Dermis microvascular lymphatic vessel endothelial cell (primary cell): ENCODE results near the gene LIMCH1. TPM values are rescaled to one million over a fixed set of nuclear protein-coding genes. Genes with fewer than 3 reads are reported as not detected.

ENCODE experiments used
- DNase-seq, 2 donors: peaks; one replicate each; pipeline versions ENCODE4 v3.0.0 to v3.0.0-alpha.2; 2010; ENCODE audit warnings: low read depth in 2 of 2
- total RNA-seq: library from RNA; depleted of rRNA; stranded (reverse); fragments of >200 nt; gene quantifications from 2 replicates; pipeline ENCODE4 v1.2.1, GENCODE V29; 2014

Gene LIMCH1
- total RNA-seq, 1 donor from 2014 or later, result 17.3 TPM

DNA sequence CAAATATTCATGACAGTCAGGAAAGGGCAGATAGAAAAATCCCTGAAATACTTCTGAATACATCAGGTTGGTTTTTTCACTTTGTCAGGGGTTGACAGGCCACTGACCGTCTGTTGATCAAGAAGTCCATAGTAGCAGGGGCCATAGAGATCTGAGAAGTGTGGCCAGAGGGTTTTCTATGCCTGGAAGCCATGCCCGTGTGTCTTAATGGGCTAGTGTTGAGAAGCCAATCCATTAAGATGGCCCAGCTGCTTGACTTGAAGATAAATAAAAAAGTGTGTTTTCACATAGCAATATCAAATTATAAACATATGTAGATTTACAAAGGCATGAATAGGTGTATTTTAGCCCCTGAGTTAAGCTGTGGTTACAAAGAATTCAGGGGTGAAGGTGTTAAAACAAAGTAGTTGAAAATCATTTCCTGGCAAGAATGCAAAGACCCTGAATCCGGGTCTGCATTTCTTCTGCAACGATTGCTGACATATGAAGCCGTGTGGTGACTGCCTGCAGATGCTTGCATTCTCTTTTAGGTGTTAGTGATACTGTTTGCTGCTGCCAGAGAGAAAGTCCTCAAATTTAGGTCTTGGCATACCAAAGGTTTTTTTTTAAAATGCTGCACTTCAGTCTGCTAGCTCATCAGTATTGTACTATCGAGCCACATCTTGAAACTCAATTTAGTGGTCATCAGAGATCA is 9.3 kb upstream of the LIMCH1 start:
- DNase-seq, result no peak

DNA sequence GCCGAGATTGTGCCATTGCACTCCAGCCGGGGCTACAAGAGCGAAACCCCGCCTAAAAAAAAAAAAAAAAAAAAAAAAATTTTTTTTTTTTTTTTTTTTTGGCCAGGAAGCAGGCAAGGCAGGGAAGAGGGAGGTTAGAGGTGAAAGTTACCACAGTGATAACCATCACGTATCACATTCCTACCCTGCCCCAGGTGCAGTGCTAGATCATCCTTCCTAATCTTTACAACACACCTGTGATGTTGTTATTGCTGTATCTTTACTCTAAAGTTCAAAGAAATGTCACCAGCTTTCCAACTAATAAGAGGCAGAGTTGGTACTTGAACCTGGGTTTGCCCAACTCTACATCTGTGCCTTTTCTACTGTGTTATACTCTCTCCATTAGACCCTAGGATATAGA is 7.2 kb upstream of the LIMCH1 start:
- no peak for DNase-seq

DNA sequence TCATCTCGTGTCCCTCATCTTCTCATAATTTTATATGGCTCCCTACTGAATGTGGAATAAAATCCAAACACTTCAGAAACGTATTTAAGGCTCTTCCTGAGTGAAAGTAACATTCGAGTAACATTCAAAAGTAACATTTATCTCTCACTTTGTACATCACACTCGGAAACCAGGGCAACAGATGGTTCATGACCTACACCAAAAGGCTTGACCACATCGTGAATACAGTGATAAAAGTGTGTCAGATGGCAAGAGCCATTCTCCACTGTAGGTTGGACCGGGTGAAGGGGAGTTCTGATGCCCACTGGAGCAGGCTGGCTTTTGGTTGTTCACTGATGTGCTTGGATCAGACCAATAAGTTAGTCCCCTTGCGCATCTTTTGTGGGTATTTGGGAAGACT is 5.6 kb upstream of the LIMCH1 start:
- DNase-seq, result peak; percentile 73 to 85

DNA sequence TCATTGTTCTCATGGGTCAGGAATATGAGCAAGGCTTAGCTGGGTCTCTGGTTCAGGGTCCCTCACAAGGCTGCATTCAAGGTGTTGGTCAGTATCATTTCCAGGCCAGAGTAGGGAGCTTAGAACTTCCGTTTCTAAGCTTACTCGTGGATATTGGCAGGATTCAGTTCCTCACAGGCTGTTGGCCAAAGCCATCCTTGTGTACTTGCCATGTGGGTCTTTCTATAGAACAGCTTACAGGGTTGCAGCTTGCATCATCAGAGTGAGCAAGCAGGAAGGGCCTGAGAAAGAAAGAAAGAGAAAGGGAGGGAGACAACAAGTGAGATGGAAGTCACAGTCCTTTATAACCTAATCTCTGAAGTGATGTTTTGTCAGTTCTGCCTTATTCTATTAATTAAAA is 5.1 kb upstream of the LIMCH1 start:
- DNase-seq, result peak in 1 of 2 donors; percentile 39

DNA sequence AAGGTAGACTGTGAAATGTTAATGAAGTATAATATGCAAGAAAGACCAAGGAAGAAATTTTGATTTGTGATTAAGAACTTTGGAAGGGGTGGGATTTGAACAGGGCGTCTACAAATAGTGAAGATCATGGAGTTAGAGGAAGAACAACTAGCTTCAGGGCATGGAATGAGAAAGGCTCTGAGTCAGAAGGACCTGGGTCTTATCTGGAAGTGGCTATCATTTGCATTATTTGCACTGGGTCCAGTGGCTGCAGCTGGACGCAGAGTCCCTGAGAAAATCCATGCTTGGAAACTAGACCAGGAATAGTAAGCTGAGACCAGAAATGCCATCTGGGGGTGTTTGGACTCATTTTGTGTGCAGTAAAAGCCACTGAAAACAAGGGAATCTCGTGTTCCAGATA is 4.3 kb upstream of the LIMCH1 start:
- no peak for DNase-seq

DNA sequence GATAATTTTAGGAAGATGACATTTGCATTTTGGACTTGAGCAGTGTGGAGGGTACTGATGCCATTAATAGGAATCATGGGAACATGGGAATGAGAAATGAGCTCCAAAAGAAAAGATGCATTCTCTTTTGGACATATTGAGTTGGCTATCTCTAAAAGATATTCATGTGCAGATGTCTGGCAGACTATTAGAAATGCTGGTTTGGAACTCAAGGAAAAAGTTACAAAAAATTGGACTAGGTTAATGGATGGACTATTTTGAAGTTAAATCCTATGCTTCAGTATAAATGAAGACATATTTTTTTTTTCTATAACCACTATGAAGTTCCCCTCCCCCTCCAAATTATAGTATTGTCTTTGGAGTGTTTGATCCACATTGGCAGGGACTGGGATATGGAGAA is 3.6 kb upstream of the LIMCH1 start:
- DNase-seq, result no peak

DNA sequence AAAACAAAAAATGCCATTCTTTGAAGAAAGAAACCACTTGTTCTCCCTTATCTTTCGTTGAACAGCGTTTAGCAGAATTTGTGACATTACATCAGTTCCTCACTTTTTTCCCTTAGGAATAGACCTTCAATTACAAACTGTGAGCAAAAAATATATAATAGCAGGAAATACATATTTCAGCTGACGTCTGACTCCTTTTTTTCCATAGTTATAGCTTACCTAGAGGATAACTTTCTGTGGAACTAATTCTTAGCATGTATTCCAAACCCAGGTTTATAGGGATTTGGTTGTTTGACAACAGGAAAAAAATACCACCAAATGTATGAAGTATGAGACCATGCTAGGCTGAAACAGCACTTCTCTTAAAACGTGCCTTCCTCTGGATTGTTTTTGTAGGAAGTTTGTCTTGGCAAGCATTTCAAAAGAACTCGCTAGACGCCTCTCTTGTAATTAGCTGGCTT is 2.0 kb upstream of the LIMCH1 start:
- peak; percentile 82 to 90 for DNase-seq

DNA sequence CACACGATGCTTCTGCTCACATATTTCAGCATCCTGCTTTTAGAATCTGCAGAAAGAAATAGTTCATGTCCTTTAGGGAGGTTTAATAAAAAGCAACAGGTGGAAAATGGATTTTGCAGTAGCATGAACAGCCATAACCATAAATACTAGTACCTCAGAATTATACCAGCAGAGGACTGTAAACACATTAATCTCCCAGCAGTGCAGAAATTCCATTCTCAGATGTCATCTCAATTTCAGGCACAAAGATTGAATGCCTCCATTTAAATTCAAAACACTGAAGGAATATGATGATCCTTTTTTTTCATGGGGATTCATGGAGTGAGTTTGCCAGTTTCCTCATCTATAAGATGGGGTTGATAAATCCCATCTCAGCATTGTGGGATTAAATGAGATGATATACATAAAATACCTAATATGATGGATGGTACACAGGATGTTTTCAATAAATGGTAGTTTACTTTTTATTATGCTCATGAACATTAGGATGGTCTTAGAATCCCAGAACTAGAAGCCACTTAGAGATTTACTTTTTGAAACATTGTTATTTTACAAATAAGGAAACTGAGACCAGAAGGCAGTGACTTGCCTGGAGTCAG is 566 bp upstream of the LIMCH1 start:
- DNase-seq, result no peak

DNA sequence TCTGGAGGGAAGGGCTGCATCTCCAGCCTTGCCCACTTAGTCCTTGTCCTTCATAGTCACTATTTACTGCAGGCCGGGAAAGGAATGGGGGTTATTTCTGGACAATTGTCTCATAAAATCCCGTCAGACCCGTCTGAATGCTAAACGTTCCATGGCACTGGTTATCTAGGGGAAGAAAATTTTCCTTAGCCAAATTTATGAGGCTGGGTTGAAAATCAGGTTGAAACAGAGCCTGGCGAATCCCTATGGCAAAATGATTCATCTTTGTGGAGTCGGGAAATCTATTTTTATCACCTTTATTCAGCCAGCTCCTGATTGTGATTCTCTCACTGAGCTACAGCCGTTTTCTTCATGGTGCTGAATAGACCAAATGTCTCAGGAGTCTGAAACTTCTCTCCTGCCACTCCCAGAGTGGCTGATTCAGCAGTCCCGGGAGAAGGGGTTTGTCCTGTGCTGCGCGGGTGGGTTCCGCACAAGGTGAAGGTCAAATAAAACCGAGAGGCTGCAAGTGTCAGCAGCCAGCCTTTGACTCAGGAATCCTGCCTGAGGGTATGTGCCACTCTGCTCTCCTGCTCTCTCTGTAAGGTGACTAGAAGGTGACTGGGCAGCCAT is 1.0 kb downstream of the LIMCH1 start:
- peak; percentile 29 to 62 for DNase-seq

DNA sequence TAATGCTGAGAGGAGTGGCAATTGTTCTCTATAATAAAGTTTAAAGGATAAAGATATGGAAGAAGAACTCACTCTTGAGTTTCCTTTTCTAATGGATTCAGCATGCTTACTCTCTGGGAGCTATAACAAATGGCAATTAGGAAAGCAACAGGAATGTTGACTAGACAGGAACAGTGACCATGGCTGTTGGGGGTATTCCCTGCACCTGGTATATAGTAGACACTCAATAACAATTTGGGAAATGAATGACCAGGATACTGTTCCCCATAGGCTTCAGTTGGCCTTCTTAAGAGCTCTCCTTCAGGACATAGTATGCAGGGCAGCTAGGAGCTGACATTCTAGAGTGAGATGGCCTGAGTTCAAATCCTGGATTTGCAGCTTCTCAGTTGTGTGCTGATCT is 1.8 kb downstream of the LIMCH1 start:
- DNase-seq, result no peak

DNA sequence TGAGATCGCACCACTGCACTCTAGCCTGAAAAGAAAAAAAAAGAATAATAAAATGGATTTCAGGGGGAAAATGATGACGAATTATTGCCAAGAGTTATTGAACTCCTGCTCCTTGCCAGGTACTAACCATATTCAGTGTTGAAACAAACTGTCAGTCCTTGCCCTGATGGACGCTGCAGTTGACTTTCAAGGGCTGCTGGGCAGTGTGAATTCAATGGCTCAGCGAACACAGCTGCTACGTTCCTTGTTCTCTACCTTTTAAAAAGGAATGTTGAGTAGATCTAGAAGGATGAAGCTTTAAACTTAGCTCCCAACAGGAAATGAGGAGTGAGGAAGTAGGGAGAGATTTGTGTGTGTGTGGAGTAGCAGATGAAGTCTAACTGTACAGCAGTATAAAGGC is 2.7 kb downstream of the LIMCH1 start:
- DNase-seq, result no peak

DNA sequence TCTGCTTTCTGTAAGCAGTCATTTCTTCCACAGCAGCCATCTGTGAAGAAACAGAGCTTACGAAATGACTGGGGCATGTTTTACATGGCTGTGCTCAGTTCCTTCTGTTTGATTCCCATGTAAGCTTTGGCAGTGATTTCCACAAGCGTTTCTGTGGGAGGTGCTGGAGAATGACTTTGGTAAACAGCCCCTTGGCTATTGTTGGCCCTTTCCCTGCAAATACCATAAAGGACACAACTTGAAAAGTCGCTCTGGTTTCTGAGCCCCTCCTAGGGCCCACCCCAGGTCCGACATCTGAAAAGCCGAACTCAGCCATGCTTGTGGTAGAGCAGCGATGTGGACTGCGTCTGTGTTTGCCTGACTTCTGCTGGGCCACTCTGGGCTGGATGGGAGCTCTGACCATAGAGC is 3.7 kb downstream of the LIMCH1 start:
- no peak for DNase-seq

DNA sequence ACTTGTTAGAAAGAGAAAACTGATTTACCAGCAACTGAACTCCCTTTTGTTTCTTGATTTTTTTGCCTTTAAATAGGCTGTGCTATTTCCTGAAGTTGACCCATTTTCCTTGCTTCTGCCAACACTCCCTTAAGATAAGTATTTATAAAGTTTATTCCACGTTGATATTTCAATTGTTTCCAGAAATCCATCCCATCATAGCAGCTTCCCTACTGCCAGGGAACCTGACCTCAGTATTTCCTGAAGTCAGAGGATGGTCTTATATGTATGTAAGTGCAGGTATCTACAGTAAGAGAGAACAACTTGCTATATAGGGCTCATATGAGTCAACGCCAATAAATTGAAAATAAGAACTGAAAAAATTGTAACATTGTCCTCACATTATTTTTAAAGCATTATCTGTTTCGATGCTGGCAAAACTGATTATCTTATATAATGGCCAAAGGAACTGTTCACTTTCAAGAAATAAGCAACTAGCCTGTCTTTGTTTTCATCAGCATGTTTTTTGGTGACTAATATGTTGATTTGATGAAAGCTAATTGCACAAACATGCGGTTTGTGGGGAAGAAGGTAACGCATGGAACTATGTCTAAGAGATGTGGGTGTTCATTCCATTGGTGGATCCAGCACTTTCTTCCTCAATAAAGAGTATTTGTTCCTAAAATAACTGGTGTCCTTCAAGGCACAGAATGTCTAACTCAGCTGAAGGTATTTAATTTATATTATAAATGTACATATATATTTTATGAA is 4.7 kb downstream of the LIMCH1 start:
- DNase-seq, result peak in 1 of 2 donors; percentile 60

DNA sequence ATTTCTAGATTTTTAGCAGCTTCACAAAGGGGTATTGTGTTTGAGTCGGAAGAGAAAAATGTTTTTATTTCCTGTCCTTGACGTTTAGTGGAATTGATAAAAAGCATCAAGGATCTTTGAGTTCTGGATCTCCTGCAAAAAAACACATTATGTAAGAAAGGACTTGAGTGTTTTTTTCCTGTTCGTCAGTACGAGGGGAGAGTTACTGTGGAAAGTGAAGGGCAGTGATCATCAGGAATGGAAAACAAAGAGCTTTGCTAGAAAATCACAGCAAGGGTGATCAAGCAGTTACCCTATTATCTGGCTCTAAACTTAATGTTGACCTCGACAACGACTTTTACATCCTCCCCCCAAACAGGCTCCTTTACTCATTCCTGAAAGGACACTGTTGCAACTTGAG is 7.3 kb downstream of the LIMCH1 start:
- peak in 1 of 2 donors; percentile 52 for DNase-seq

DNA sequence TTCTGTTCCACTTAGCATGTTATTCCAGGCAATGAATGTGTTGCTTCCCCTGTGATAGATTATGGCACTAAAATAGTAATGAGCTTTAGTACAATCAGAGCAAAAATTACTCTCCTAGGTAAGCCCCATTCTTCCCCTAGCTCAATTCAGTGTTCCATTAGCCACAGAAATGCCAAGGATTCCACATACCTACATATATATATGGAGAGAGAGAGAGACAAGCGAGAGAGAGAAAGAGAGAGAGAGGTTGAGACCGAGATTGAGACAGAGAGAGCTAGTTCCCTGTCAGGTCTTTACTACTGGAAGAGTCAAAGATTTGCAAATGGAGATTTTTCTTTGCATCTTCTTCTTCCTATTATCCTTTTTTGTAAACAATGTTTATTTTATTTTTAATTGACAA is 8.7 kb downstream of the LIMCH1 start:
- no peak for DNase-seq

DNA sequence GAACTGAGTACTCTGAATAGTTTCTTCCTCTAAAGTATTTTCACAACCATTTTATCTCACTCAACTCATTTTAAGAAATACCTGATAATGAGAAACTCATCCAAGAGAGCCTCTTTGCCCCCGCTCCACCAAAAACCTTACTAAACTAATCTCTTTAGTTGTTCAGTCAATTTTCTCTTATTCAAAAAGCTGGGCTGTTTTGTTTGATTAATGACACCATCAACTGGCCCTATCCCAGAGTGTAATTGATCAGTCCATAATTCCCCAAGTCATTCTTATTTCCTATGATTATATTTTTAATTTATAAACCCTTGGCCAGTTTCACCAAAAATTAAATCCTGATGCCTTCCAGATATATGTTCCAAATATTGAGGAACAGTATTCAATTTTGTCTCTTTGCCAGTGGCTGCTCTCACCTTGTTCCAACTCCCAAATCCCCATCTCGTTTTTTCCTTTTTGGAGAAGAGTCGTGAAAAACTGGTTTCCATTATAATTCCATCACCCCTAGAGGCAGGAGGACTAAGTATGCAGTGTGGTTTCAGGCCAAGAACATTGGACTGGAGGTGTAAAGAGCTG is 10.4 kb downstream of the LIMCH1 start:
- DNase-seq, result no peak

DNA sequence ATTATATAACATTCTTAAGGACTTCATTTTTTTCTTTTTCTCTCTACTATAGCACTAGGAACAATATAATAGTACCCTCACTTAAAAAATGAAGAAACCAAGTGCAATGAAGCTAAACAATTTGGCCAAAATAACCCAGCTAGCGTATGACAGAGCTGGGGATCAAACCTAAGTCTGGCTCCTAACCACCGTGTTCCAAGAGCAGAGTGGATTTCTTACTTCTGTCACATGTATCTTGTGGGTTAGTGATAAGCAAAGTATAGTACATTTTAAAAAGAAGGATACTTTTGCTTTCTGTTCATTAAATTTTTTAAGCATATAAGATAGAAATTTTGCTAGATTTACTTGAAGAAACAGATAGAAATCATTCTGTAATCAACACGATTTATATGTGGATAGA is 11.5 kb downstream of the LIMCH1 start:
- DNase-seq, result no peak

DNA sequence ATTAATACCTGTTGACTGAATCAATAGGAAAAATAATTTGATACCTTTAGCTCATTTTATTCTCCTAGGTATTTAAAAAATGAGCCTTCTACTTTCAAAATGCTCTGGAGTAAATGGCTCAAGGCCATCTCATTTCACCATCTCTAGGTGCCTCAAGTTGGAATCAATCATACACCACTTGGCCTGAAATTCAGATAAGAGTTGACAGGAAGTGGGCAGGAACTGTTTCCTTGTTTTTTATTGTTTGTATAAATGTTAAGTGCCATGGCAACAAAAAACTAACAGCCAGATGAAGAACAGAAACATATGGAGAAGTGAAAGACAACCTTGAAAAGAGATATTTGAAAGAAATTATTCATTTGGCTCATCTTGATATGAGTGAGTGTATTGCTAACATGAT is 12.4 kb downstream of the LIMCH1 start:
- DNase-seq, result peak; percentile 65 to 70

DNA sequence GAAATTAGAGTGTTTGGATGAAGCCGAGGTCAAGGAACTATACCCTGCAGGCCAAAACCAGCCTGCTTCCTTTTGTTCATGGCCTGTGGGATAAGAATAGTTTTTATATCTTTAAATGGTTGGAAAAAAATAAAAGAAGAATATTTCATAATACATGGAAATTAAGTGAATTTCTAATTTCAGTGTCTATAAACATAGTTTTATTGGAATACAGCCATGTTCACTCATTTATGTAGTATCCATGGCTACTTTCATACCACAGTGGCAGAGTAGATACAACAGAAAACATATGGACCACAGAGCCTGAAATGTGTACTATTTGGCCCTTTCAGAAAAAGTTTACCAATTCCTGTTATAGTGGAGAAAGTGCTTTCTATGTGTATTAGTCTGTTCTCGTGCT is 13.6 kb downstream of the LIMCH1 start:
- no peak for DNase-seq

DNA sequence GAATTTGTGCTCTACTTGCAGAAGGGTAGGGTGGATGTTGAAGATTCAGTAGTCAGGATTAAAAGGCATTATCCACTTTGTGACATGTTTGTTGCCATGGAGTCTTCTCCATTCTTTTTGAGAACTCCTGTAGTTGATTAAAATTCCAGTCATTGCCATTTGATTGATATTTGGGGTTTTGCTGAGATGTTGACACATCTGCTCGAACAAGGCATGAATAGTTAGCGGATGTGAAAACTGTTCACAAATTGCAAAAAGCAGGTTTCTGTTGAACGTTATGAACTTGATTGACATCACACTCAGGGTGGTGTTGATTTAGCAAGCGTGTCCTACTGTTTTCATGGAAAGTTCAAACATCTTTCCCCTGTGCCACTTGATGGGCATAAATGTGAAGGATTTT is 16.9 kb downstream of the LIMCH1 start:
- no peak for DNase-seq

DNA sequence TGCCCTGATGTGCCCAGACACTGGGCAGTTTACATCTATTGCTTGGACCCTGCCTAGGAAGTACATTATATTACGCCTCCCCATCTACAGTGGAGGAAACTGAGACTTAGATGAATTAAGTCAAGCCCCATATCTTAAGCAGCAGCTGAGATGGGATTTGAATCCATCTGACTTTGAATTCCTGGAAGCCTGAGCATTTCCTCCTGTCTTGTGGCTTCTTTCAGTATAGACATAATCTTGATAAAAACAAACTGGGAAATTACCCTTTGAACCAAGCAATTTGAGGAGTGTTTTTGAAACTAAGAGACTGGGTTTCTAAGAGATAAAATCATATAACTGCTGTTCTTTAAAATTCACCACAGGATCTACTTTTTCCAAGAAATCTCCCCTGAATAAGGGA is 18.6 kb downstream of the LIMCH1 start:
- DNase-seq, result peak in 1 of 2 donors; percentile 27

DNA sequence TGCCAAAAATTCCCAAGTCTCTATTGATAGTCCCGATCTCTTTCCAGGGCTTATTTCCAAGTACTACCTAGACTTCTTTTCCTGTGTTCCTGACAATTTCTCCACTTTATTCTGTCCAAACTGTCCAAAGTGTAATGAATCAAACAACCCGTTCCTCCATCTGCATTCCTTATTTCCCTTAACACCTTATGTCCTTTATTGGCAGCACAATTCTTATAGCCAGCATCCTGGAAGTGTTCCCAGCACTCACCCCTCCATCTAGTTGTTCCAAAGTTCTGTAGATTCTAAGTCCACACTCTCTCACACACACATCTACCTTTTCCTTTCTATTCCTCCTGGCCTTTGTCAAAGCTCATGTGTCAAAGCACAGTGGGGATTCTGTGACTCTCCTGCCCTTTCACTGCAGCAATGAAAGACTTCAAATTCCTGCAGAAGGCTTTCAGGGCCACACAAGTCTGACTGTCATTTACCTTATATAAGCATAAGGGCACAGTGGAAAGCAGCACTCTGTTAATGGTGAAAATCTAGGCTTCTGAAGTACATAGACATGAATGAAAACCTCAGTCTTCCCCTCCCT is 22.1 kb downstream of the LIMCH1 start:
- no peak for DNase-seq
